RPMI8226 (cell line): ENCODE measurements around the gene SCFD2.

Experiments used
- DNase-seq: peaks from one replicate; pipeline ENCODE4 v3.0.0-alpha.2; 2015

Gene SCFD2

DNA sequence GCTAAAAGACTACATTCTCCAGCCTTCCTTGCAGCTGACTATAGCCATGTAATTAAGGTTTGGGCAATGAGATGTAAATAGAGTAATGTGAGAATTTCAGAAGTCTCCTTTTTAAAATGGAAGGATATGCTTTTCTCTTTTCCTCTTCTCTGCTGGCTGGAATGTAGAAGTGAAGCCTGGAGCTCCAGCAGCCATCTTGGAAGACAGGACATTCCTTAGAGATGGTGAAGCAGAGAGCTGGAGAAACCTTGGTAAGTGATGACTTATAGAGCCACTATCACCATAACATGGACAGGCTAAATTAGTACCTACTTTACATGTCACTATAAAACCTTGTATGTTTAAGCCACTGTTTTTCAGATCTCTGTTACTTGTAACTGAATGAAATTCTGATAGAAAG is 455.7 kb downstream of the SCFD2 start:
- DNase-seq, result no peak

DNA sequence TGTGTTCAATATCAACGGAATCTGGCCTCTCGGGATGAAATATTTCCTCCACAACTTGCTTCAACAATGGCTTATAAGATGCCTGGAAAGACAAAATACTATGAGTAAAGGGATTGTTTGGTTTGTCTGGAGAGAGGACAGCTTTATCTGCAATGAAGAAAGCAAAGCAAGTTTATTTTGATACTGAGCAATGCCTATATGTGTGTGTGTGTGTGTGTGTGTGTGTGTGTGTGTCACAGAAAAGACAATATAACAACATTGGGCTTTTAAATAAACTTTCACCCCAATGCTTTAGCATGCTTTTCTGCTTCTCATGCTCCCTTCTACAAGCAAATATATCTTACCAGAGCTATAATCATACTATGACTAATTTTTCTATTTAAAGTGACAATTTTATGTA is 458.4 kb downstream of the SCFD2 start:
- DNase-seq, result no peak

DNA sequence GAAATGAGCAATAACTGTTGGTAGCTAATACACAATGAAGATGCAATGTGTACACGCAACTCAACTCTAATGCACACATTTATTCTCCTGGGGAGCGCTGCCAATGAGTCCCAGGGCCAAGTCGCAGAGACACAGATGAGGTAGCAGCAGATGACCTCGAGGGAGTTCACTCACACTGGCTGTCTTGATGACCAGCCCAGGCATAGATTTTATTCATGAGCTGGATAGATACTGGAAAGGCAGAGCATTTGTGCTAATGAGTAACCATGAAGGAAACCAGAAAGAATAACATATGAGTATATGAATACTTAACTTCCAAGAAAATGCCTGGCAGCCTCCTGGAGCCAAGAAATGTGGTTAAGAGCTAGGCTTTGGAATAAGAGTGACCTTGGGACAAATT is 461.4 kb downstream of the SCFD2 start:
- no peak for DNase-seq

DNA sequence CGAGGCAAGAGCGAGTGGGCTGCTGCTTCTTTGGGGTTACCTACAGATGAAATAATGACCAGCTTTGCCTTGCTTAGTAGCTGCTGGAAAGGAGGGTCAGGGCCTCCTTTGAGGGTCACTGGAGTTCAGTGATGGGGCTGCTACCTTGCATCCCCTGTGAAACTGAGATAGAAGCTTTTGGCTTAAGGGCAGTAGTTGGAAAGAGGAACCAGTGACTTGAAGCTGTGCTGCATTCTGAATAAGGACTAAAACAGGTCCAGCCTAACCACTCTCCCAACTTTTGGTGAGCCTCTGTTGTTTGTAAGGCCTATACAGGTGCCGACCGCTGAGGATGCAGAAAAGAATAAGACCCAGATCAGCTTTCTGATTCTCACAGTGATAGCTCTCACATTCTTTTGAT is 462.6 kb downstream of the SCFD2 start:
- DNase-seq, result no peak

DNA sequence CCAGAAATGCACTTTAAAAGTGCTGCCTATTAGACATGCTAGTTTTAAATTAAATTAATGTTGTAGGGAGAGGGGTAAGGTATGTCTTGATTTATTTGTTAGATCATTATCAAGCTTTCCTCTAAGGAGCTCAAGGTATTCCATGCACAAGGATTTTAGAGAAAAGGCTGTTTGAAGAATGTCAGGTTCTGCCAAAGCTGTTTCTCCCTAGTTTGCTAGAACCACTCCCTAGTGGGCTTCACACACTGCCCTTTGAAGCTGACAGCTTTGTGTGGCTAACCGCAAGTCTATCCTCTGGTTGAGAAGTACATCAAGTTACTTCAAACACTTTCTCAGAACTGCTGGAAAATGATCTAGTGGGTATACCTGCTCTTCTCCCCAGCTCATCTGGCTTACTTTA is 471.4 kb downstream of the SCFD2 start:
- no peak for DNase-seq

DNA sequence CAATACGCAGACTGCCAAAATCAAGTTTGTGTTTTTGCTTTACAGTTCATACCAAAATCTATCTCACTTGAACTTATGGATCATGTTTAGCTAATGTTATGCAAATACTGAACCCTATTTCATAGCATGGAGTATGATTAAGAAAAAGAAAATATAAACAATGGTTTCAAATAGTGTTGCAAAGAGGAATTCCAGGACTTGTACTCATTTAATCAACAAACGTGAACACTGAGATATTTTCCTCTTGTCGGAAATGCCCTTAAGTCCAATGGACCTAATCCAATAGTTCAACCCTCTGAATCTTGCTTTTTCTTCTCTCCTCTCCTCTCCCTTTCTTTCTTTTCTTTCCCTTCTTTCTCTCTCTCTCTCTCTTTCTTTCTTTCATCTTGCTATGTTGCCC is 473.0 kb downstream of the SCFD2 start:
- no peak for DNase-seq

DNA sequence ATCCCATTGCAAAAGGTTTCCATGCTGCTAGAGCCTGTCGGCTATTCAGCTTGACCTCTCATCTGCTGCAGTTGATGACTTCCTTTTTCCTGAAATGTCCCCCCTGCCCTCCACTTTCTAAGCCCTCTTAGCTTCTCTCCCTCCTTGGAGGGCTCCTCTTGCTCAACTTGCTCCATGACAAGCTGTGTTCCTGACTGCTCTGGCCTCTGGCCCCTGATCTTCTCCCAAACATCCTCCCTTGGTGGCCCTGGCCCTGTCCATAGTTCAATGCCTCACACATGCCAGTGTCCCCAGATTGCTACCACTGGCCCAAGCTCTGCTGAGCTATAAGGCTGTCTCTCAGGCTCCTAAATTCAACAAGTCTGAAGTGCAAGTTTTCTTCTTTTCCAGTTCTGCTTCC is 474.1 kb downstream of the SCFD2 start:
- no peak for DNase-seq

DNA sequence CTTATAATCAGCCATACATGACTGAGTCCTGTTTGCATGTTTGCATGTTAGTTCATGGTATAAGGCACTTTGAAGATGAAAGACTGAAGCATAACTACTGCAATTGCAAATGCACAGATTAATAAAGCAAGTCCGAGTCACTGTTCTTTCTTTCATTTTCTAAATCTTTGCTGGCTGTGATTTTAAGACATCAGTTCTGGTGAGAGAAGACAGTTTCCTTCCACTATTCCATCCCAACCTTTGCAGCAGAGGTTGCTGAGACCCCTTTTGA is 475.4 kb downstream of the SCFD2 start:
- no peak for DNase-seq

DNA sequence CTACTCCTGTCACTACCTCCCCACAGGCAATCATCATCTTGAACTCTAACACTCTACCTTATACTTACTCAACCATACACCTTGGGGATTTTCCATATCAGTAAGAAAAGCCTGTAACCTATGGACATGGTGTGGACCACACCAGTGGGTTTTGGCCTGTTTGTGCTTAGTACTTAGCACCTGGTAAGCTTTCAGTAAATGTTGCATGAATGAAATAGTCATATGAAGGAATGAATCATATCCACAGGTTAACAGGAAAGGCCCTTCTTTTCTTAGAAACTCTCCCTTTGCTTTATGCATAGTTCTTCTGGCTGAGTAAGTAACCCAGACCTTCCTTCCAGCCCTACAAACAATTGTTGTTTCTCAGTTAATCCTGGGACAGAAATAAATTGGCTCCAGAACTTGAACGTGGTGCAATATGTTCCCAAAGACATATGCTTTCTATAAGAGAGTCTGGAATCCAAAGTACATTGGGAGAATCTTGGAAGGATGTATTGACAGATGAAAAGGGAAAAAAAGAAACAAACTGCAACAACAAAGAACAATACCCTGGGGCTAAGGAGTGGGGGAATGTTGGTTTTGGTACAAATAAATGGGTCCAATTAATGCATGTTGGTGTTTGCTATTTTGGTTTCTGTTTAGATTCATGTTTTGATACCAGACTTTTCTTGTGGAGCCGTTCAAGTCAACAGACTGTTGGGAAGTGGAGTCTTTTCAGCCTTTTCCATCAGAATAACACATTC is 475.9 kb downstream of the SCFD2 start:
- no peak for DNase-seq

DNA sequence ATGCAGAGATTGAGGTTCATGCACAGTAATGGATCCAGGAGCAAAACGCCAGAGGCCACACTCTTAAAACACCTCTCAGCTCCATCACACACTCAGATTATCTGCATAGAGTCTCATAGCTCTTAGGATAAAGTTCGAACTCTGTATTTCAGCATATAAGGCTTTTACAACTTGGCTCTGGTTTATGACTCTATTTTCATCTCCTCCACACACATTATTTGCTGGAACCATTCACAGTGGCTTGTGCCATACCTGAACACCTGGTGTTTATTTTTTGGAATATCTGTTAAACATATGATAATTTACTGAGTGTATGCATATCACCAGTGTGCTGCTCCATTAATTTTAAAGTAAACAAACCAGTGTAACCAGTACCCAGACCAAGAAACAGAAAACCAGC is 476.5 kb downstream of the SCFD2 start:
- no peak for DNase-seq

DNA sequence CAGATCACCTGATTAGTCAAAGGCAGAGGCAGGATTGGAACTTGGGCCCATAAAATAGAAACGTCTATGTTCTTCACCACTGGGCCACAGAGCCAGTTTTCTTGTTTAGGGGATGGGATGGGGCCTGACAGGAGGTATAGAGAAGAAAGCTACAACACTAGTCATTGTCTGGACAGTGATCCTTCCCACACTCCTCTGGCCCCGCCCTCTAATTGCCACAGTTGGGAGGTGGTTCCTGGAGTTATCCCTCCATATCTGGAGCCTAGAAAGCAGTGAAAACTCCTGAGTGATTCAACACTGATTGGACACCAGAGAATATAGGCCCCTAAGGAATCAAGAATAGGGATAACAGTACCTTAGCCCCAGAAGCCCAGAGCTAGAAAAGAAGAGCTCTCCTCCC is 480.9 kb downstream of the SCFD2 start:
- DNase-seq, result no peak

DNA sequence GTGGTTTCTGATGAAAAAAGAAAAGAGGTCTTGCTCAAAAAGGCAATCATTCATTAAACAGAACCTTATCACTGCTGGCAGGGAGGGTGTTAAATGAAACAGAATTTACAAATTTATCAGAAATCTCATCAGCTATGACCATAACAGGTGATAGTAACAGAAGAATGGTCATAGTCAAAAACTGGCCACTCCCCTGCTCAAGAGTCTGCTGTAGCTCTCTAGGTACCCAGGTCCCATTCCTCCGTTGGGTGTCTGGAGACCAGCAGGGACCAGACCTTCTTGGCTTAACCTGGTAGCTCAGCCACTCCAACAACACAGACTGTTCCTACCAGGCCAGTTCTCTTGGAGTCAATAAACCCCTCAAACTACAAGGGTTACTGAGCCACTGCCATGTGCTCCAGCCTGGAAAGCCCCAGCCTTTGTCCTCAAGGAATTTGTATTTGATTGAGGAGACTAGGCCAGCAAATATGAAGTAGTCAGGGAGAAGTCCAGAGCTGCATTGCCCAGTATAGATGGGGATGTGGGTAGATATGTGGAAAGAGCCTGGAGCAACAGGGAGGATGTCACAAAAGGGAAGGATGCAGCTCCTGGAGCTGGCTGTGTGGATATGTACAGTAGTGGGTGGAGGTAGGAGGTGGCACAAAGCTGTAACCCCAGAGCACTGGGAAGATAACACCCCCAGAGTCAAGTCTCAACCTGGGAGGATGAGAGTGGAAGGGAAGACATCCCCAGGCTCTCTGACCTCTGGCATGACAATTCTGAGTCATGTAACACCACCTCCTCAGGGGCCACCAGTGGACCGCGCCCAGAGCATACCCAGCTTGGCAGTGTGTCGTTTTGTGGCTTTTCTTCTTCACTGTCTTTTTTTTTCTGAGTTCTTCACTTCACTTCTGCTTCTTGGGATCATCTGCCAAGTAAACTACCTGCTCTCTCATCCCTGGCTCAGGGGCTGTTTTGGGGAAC is 481.9 kb downstream of the SCFD2 start:
- DNase-seq, result no peak

DNA sequence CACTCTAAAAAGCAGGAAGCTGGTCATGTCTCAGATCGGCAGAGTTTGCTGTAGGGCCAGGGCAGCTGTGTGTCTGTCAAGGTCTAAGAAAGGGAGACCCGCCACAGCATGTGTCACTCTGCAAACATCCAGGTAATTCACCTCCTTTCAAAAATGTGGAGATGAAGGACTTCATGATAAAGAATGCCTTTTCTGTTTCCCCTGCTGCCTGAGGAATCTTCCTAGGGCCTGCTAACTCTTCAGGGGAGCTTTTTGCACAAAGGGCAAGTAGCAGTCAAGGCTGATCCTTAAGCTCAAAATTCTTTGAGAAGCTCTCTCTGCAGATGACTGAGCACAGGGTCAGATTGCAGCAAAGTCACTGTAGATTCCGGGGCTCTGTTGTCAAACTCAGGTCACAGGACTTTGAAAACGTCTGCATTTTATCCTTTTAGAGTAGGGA is 482.7 kb downstream of the SCFD2 start:
- no peak for DNase-seq

DNA sequence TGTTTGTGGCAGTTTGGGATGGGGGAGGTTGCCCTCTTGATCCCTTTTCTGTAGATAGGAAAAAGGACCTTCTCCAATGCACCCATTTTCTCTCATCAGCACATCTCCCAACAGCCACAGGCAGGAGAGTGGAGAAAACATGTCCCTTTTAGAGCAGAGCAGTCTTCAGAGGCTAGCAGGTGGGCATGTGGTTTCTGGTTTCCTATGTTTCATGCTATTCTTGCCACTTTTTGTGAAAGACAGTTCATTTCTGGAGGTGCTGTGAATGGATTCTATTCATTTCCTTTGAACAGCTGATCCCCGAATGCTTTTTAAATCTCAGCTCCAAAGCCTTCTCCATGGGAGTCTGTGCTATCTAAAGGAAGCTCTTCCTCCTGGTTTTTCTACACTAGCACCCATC is 484.9 kb downstream of the SCFD2 start:
- no peak for DNase-seq

DNA sequence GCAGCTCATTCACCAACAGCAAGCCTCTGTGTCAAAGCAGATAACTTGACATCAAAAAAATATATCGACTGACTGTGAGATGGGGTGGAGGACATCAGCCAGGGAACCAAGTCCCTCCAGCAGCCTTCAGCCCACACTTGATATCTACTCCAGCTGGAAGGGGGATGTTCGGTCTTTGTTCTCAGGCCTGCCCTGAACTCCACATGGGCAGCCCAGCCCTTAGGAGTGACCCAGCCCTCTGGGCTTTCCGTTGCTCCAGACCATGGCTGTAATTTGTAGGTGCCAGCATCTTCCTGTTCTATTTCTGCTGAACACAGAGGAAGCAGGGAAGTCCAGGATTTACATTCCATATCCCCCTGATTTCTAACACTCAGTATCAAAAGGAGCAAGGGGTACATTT is 486.4 kb downstream of the SCFD2 start:
- no peak for DNase-seq

DNA sequence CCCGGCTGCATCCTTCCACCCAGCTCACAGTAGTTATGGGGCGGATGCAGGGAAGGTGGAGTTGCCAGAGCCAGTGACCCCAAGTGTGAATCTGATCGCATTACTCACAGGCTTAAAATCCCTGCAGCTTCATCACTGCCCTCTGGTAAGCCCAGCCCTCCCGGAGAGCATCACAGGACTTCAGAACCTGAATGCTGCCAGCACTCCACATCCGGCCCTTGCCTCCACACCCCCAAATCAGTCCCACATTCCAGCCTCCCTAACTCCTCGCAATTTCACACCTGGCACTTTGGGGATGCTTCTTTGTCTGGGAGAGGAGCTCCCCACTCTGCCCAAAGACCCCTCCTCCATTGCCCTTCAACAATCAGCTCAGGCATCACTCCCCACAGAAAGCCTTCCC is 488.2 kb downstream of the SCFD2 start:
- no peak for DNase-seq

DNA sequence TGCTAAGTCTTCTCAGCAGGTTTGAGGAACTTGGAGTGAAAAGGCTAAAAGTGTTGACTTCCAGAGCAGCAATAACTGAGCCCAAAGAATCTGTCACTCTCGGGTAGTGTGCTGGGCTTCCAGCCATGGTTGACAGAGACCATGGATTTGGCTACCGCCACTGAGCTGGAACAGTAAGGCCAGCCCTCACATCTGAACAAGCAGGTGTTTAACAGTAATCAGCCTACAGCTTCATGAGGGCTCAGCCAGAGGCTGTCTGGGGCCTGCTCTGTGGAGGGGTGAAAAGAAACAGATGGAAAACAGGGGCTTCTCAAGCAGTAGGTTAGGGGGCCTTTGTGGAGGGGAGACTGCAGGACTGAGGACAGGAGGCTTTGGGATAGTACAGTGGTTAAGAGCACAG is 488.8 kb downstream of the SCFD2 start:
- no peak for DNase-seq

DNA sequence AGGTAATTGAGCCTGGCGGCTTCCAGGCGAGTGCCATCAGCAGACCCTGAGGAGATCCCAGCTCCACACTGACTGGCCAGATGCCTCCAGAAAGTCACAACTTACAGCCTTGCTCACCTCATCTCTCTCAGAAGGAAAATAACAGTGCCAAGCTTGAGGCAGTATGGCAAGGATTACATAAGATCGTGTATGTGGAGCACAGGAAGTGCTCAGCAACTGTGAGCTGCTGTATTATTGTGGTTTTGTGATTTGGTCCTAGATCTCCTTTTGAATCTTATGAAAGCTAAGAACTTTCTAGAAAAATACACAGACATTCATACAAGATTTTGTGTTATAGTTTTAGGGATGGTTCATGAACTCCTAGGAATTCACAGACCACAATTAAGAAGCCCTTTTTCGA is 489.8 kb downstream of the SCFD2 start:
- DNase-seq, result no peak

DNA sequence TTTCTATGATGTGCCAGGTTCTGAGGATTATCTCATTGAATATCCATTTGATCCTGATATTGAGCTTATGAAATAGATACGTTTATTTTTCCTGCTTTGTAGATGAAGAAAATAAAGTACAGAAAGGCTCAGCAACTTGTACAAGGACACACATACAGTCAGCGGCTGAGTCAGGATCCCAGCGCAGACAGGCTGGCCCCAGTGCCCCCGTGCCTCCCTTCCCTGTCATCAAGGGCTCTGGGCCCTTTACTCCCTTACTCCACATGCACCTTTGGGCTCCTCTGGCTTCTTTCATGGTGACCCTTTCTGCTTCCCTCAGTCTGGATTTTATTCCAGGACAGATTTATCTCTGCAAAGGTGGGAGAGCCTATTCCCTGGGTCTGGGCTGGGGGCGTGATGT is 490.9 kb downstream of the SCFD2 start:
- no peak for DNase-seq

DNA sequence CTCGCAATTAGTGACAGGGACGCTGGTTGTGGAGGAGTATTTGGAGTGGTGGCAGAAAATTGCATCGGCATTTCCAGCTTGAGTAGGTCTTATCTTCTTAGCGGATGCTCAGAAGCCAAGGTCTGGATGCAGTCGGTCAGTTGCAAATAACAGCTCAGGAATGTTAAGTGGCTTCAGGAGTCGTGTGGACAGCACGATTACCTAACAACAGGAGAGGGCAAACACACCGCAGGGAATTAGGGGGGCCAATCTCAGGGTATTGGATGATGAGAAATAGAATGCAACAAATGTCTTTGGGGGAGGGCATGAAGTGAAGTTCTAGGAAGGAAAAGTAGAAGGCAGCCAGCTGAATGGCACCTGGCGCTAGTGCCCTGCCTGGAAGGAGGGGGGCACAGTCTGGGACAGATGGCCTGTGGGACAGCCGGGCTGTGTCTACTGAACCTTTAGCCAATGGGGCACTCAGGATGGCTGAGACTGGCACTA is 492.0 kb downstream of the SCFD2 start:
- DNase-seq, result no peak

DNA sequence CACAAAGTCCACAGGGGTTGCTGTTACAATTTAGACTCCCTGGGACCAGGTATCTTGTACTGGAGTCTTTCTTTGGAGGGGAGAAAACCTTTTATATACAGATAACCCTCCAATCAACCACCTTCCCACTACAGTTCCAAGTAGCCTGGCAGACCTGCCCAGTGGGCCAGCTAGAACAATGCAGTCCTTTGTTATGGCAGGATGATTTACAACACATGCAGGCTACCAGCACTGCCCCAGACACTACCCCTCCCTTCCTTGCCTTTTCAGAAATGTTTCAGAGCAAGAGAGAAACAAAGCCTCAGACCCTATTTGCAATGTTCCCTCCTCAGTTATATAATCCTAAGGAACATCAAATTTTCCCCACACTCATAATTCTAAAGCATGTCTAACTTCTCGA is 492.7 kb downstream of the SCFD2 start:
- DNase-seq, result no peak

DNA sequence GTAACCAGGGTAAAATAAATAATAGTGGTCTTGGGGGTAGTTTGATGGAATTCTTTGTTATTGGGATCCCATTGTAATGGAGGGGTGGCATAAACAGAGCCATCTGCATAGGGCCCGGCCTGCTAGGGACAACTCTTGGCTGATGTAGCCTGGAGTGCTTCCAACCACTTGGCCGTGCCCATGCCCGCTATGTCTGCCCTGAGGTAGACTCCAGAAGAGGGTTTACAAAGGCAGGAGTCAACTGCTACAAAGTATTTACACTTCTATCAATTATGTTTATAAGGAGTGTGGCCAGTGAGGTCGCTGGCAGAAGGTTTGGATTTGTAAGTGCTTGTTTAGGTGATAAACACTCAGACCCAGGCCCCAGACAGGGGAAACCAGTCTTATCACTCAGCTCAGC is 495.6 kb downstream of the SCFD2 start:
- no peak for DNase-seq

DNA sequence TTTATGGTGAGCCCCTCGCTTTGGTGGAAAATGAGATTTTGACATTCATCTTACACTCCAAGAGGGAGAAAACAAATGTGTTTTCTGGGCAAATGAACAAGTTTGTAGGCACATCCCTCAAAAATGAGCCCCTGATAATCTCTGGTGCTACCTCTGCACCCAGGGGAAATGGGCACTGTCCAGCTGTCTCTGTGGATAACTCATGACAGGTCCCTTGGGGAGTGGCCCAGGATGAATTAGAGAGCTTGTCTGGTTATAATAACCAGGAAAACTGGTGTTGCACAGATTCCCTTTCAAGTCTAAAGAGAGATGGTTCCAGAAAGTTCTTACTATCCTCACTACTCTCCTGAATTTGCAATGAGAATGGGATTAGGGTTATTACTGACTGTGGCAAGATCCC is 496.2 kb downstream of the SCFD2 start:
- no peak for DNase-seq

DNA sequence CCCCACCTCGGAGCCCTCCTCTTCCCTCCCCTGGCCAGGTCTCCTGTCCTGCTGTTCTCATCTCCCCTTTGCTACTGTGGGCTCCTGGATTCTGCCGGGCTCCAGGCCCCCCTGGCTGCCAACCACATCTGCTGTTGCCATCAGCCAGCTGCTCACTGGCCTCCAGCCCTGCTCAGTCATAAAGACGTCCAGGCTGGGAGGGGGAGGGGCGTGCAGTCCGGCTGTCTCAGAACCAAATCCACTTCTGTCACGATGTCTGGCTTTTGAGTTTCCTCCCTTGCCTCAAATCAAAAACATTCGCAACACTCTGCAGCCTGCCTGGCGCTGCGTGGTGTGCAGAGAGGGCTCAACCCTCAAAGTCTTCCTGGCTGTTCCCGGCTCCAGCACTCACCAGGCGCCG is 496.7 kb downstream of the SCFD2 start:
- DNase-seq, result no peak

DNA sequence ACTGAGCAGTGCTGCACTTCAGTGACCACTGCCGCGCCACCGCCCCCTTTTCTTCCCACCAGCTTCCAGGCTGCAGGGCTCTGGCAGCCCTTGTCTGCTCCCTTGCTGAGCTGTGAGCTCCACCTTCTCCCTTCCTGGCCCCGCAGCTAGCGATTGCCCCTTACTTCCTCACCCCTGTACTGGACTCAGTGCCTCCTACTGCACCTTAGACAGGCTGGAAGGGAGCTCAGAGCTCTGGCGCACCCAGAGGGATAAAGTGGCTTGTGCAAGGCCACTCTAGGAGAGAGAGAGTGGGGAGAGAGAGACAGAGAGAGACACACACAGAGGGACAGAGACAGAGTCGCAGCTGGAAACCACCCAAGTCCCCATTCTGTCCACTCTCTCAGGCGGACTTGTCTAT is 497.7 kb downstream of the SCFD2 start:
- no peak for DNase-seq
